K562 (cell line): ENCODE measurements around the gene CIAO3. TPM values are rescaled to one million over a fixed set of nuclear protein-coding genes. Genes with fewer than 3 reads are reported as not detected.

Experiments used
- ASH1L ChIP-seq: fragments of 450-650 bp; IDR thresholded peaks from 2 replicates; pipeline ENCODE4 v1.6.1; 2018; ENCODE audit warnings: borderline replicate concordance, mild to moderate bottlenecking, low read depth; ENCODE audit not compliant: partially characterized antibody
- CC2D1A ChIP-seq: fragments of 450-650 bp; IDR thresholded peaks from 2 replicates; pipeline ENCODE4 v1.6.1; 2017; ENCODE audit warnings: mild to moderate bottlenecking
- ETV6 ChIP-seq, 3 experiments: fragments of 150-350 bp in 1 of 3; sonication (generic) in 1 of 3; formaldehyde crosslinking in 1 of 3; IDR thresholded peaks; 2 replicates each; pipeline versions ENCODE4 v1.6.1 to v1.8.0; 2014 to 2022; ENCODE audit warnings: borderline replicate concordance in 2 of 3, low read depth in 2 of 3, antibody characterized with exemption in 1 of 3, low read length in 1 of 3, mild to moderate bottlenecking in 1 of 3, missing genetic modification reagents in 1 of 3
- HLTF ChIP-seq: fragments of 450-650 bp; IDR thresholded peaks from 2 replicates; pipeline ENCODE4 v1.6.1; 2016
- HNRNPL ChIP-seq: fragments of 200-400 bp; formaldehyde crosslinking; IDR thresholded peaks from 2 replicates; pipeline ENCODE4 v1.6.1; 2017; ENCODE audit warnings: low read depth, mild to moderate bottlenecking, low read length
- MEIS2 ChIP-seq: fragments of 450-650 bp; IDR thresholded peaks from 2 replicates; pipeline ENCODE4 v1.6.1; 2014; ENCODE audit warnings: mild to moderate bottlenecking; ENCODE audit not compliant: partially characterized antibody
- PCBP1 ChIP-seq: fragments of 200-400 bp; formaldehyde crosslinking; IDR thresholded peaks from 2 replicates; pipeline ENCODE4 v1.6.1; 2018; ENCODE audit warnings: mild to moderate bottlenecking, low read depth, low read length; ENCODE audit not compliant: poor library complexity, severe bottlenecking
- POLR2B ChIP-seq: fragments of 450-650 bp; IDR thresholded peaks from 2 replicates; pipeline ENCODE4 v1.6.1; 2018; ENCODE audit warnings: low read depth; ENCODE audit not compliant: partially characterized antibody
- SIN3B ChIP-seq: fragments of 450-650 bp; IDR thresholded peaks from 2 replicates; pipeline ENCODE4 v1.6.1; 2017; ENCODE audit warnings: low read depth, mild to moderate bottlenecking, moderate library complexity
- TEAD2 ChIP-seq: fragments of 450-650 bp; IDR thresholded peaks from 2 replicates; pipeline ENCODE4 v1.6.1; 2016; ENCODE audit warnings: missing genetic modification characterization, control low read depth, missing compliant biosample characterization
- XRCC5 ChIP-seq: fragments of 200-400 bp; formaldehyde crosslinking; IDR thresholded peaks from 2 replicates; pipeline ENCODE4 v1.6.1; 2017; ENCODE audit warnings: low read depth, mild to moderate bottlenecking, low read length
- ZNF707 ChIP-seq: fragments of 250-450 bp; sonication (Bioruptor Pico); conservative IDR thresholded peaks from 2 replicates; pipeline ENCODE4 v1.8.0; 2022; ENCODE audit warnings: inconsistent platforms, mild to moderate bottlenecking, moderate library complexity
- polyA plus RNA-seq, 8 experiments: library from polyadenylated mRNA; depleted of rRNA in 4 of 8; stranded (reverse) in 5 of 8; unstranded in 3 of 8; fragments of >200 nt; fragmentation: Nextera tagmentation in 2 of 8; fragmentation: Illumina TruSeq in 1 of 8; extraction: Ambion mirVana in 2 of 8; extraction: Trizol in 1 of 8; gene quantifications; 2 replicates each; pipeline versions ENCODE4 v1.2.1 to v1.2.3, GENCODE V29; 2011 to 2014; ENCODE audit warnings: inconsistent platforms in 1 of 8, missing spikeins in 1 of 8
- total RNA-seq, 7 experiments: library from RNA; depleted of rRNA in 6 of 7; stranded (reverse); fragments of >200 nt in 6 of 7; fragmentation: Illumina TruSeq in 2 of 7; extraction: Trizol in 2 of 7; gene quantifications; 2 replicates each; pipeline versions ENCODE4 v1.2.1 to v1.2.3, GENCODE V29; 2011 to 2021; ENCODE audit warnings: low replicate concordance in 1 of 7
- TF ChIP-seq, protein P1 (sequence below): sonication (generic); formaldehyde crosslinking; IDR thresholded peaks from 2 replicates; pipeline ENCODE4 v1.8.0; 2023; ENCODE audit warnings: missing genetic modification reagents, mild to moderate bottlenecking, borderline replicate concordance
- TF ChIP-seq, protein P2 (sequence below): fragments of 250-450 bp; sonication (Bioruptor Pico); IDR thresholded peaks from 2 replicates; pipeline ENCODE4 v1.8.0; 2021; ENCODE audit warnings: moderate library complexity, mild to moderate bottlenecking, inconsistent platforms
- TF ChIP-seq, protein P3 (sequence below): fragments of 450-650 bp; formaldehyde crosslinking; IDR thresholded peaks from 2 replicates; pipeline ENCODE4 v1.4.0; 2020; ENCODE audit warnings: mild to moderate bottlenecking, moderate library complexity
- TF ChIP-seq, protein P4 (sequence below): fragments of 250-450 bp; sonication (Bioruptor Pico); IDR thresholded peaks from 2 replicates; pipeline ENCODE4 v1.8.0; 2021; ENCODE audit warnings: mild to moderate bottlenecking, moderate library complexity

CIAO3 gene
- total and polyA plus RNA-seq, 9 of the 15 experiments (the other 6 are each of a cell fraction or from before 2014, with no cell fraction given), result 2.2 to 35.6 (median 18.7) TPM

DNA sequence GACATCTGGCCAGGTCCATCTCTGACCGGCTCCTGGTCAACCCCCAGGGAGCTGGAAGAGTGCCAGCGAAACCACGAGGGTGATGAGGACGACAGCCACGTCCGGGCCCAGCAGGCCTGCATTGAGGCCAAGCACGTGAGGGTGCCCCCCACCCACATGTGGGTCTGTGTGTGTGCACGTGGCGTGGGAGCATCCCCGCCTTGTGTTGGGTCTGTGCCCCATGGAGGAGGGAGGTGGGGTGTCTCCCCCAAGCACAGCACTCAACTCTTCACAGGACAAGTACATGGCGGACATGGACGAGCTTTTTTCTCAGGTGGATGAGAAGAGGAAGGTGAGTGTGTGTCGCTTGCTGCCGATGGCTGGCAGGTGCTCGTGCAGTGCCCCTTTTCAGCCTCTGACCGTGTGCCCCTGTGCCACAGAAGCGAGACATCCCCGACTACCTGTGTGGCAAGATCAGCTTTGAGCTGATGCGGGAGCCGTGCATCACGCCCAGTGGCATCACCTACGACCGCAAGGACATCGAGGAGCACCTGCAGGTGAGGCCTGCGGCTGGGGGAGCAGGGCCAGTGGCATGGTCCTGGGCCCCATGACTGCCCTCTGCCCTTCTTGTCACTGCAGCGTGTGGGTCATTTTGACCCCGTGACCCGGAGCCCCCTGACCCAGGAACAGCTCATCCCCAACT, 58.9 kb downstream of the CIAO3 start (continued):
- TF ChIP-seq, protein P1, sequence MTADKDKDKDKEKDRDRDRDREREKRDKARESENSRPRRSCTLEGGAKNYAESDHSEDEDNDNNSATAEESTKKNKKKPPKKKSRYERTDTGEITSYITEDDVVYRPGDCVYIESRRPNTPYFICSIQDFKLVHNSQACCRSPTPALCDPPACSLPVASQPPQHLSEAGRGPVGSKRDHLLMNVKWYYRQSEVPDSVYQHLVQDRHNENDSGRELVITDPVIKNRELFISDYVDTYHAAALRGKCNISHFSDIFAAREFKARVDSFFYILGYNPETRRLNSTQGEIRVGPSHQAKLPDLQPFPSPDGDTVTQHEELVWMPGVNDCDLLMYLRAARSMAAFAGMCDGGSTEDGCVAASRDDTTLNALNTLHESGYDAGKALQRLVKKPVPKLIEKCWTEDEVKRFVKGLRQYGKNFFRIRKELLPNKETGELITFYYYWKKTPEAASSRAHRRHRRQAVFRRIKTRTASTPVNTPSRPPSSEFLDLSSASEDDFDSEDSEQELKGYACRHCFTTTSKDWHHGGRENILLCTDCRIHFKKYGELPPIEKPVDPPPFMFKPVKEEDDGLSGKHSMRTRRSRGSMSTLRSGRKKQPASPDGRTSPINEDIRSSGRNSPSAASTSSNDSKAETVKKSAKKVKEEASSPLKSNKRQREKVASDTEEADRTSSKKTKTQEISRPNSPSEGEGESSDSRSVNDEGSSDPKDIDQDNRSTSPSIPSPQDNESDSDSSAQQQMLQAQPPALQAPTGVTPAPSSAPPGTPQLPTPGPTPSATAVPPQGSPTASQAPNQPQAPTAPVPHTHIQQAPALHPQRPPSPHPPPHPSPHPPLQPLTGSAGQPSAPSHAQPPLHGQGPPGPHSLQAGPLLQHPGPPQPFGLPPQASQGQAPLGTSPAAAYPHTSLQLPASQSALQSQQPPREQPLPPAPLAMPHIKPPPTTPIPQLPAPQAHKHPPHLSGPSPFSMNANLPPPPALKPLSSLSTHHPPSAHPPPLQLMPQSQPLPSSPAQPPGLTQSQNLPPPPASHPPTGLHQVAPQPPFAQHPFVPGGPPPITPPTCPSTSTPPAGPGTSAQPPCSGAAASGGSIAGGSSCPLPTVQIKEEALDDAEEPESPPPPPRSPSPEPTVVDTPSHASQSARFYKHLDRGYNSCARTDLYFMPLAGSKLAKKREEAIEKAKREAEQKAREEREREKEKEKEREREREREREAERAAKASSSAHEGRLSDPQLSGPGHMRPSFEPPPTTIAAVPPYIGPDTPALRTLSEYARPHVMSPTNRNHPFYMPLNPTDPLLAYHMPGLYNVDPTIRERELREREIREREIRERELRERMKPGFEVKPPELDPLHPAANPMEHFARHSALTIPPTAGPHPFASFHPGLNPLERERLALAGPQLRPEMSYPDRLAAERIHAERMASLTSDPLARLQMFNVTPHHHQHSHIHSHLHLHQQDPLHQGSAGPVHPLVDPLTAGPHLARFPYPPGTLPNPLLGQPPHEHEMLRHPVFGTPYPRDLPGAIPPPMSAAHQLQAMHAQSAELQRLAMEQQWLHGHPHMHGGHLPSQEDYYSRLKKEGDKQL (CRISPR knock-in tag), result no peak
- no peak for TF ChIP-seq SIN3B
- no peak for TF ChIP-seq MEIS2
- no peak for TF ChIP-seq HLTF
- TF ChIP-seq, protein P2, sequence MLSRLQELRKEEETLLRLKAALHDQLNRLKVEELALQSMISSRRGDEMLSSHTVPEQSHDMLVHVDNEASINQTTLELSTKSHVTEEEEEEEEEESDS (CRISPR knock-in tag), result no peak
- no peak for TF ChIP-seq PCBP1
- TF ChIP-seq, protein P3, sequence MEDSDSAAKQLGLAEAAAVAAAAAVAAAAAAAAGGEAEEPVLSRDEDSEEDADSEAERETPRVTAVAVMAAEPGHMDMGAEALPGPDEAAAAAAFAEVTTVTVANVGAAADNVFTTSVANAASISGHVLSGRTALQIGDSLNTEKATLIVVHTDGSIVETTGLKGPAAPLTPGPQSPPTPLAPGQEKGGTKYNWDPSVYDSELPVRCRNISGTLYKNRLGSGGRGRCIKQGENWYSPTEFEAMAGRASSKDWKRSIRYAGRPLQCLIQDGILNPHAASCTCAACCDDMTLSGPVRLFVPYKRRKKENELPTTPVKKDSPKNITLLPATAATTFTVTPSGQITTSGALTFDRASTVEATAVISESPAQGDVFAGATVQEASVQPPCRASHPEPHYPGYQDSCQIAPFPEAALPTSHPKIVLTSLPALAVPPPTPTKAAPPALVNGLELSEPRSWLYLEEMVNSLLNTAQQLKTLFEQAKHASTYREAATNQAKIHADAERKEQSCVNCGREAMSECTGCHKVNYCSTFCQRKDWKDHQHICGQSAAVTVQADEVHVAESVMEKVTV (CRISPR knock-in tag), result no peak
- no peak for TF ChIP-seq CC2D1A
- no peak for TF ChIP-seq ETV6 (IDR thresholded peaks at IDR 0.05; ENCODE audit: borderline replicate concordance in 1 of 2, low read depth in 2 of 2, low read length in 1 of 2)
- no peak for TF ChIP-seq ETV6 (CRISPR knock-in tag; IDR thresholded peaks at IDR 0.05; ENCODE audit: borderline replicate concordance)
- TF ChIP-seq XRCC5, result no peak
- TF ChIP-seq ASH1L, result no peak
- TF ChIP-seq TEAD2 (tag), result no peak
- no peak for TF ChIP-seq HNRNPL
- TF ChIP-seq, protein P4, sequence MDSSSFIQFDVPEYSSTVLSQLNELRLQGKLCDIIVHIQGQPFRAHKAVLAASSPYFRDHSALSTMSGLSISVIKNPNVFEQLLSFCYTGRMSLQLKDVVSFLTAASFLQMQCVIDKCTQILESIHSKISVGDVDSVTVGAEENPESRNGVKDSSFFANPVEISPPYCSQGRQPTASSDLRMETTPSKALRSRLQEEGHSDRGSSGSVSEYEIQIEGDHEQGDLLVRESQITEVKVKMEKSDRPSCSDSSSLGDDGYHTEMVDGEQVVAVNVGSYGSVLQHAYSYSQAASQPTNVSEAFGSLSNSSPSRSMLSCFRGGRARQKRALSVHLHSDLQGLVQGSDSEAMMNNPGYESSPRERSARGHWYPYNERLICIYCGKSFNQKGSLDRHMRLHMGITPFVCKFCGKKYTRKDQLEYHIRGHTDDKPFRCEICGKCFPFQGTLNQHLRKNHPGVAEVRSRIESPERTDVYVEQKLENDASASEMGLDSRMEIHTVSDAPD, result no peak
- TF ChIP-seq POLR2B, result no peak
- TF ChIP-seq ZNF707 (CRISPR knock-in tag), result no peak
